Amygdala (tissue), 56 donors: Measurements from ENCODE around the gene PLEKHA6.

Experiments
- DNase-seq, 56 donors: peaks; one replicate each; lab custom pipeline; 2025; lab: John Stamatoyannopoulos, UW

Gene PLEKHA6

GRCh38 chr1:204359131-204359473, 627 bp downstream of the PLEKHA6 start:
- DNase-seq: no peak

- peak in 1 of 56 donors; percentile 21 for DNase-seq
Measured at GRCh38 chr1:204358605-204359004, 1.1 kb downstream of the PLEKHA6 start.

GRCh38 chr1:204357551-204358490, 1.9 kb downstream of the PLEKHA6 start:
- DNase-seq: peak in 29 of 56 donors; percentile 18 to 71 (median 47)

GRCh38 chr1:204356997-204357396, 2.7 kb downstream of the PLEKHA6 start:
- no peak for DNase-seq

GRCh38 chr1:204355913-204356312, 3.8 kb downstream of the PLEKHA6 start:
- no peak for DNase-seq

- no peak for DNase-seq
Measured at GRCh38 chr1:204354579-204354978, 5.2 kb downstream of the PLEKHA6 start.

GRCh38 chr1:204353213-204353910, 6.4 kb downstream of the PLEKHA6 start:
- DNase-seq: no peak

GRCh38 chr1:204350857-204351573, 8.7 kb downstream of the PLEKHA6 start:
- DNase-seq: peak in 54 of 56 donors; percentile 31 to 92 (median 82)

- no peak for DNase-seq
Measured at GRCh38 chr1:204350312-204350711, 9.4 kb downstream of the PLEKHA6 start.

- DNase-seq: no peak
Measured at GRCh38 chr1:204349602-204350001, 10.1 kb downstream of the PLEKHA6 start.

- DNase-seq: peak in 9 of 56 donors; percentile 14 to 43 (median 29)
Measured at GRCh38 chr1:204348722-204349121, 11.0 kb downstream of the PLEKHA6 start.

GRCh38 chr1:204348242-204348641, 11.5 kb downstream of the PLEKHA6 start:
- DNase-seq: no peak

- DNase-seq: no peak
Measured at GRCh38 chr1:204345941-204346645, 13.6 kb downstream of the PLEKHA6 start.

- no peak for DNase-seq
Measured at GRCh38 chr1:204345438-204345841, 14.3 kb downstream of the PLEKHA6 start.

- no peak for DNase-seq
Measured at GRCh38 chr1:204344665-204345355, 14.9 kb downstream of the PLEKHA6 start.

- DNase-seq: no peak
Measured at GRCh38 chr1:204343802-204344201, 15.9 kb downstream of the PLEKHA6 start.

- no peak for DNase-seq
Measured at GRCh38 chr1:204343247-204343646, 16.5 kb downstream of the PLEKHA6 start.

- DNase-seq: no peak
Measured at GRCh38 chr1:204342310-204342709, 17.4 kb downstream of the PLEKHA6 start.

- no peak for DNase-seq
Measured at GRCh38 chr1:204341380-204341779, 18.3 kb downstream of the PLEKHA6 start.
